ENCODE measurements around the gene ZSWIM7.

ZSWIM7 gene

GRCh38 chr17:15928286-15928785 lies 71.2 kb downstream of the ZSWIM7 start:
- no peak for DNase-seq
